Stimulated activated CD8-positive, alpha-beta memory T cell treated with anti-CD3 and anti-CD28 coated beads, Interleukin-15, amount 100 ng/mL, for 48 hours (primary cell): ENCODE measurements around the gene KIAA0825.
"Not testable (repeated sequence)": the region's sequence is repeated elsewhere in the genome, so short reads cannot be mapped to it uniquely, and the experiment has no call there.

ENCODE experiments used
- DNase-seq, 2 donors: peaks; one replicate each; pipeline ENCODE4 v3.0.0-alpha.2; 2020; ENCODE audit warnings: low read depth in 2 of 2

KIAA0825 gene

DNA sequence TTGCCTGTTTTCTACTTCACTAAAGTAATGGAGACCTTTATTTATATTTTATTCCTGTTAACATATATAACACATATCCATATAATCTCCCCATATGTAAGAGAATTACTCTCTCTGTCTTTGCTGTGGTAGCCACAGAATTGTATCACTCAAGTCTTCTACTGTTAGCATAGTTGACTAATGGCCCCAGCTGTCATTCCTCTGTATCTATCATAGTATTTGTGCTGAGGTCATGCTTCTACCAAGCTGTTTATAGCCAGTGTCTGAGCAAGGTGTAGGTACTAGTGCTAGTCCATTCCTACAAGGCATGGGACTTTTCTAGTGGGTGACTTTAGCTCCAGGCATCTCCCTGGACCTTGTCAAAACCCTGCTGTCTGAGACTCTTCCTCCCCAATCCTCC, 244.1 kb downstream of the KIAA0825 start:
- no peak for DNase-seq

DNA sequence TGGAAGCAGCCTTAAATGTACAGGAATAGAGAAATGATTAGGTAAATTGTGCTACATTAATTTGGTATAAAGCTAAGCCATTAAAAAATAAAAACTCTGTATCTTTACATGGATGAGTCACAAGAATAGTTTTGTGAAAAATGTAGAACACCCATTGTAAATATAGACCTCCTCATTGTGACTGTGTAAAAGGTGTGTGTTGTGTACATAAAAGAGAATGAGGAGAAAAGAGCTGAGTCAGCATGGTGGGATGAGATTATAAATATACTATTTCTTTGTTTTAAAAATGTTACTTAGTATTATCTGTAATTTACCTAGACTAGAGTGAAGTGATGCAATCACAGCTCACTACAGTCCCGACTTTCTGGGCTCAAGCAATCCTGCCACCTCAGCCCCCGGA, 250.5 kb downstream of the KIAA0825 start:
- DNase-seq = no peak

DNA sequence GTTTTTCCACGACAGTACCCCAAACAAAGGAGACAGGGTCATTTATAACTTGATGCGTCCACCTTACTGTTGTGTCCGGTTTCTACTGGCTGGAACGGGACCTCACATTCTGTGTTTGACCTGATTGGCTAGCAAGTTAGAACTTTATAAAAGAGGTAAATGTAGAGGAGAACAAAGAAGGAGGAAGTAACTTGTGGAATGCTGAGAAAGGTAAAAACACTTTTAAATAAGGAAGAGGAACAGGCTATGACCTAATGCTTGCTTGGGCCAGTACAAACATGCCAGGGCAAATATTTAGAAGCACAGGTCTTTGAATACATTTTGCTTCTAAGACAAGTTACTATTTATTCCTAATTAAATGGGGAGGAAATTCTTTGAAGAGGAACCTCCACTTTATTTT, 251.6 kb downstream of the KIAA0825 start:
- DNase-seq = no peak

DNA sequence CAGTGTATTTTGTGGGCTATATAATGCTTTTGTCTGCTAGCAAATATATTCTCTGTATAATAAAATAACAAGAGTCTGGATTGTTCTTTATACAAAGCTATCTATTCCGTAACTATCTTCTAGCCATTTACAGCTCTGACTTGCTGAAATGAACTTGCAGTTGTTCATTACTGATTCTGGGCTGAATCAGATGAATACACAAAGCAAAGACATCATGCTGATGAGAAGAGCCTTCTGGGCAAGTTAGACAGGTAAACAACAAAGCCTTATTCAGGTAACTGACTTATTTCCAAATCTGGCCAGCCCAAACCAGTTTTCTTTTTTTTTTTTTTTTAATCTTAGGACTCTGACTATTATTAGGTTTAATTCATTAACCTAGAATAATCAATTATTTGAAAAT, 255.5 kb downstream of the KIAA0825 start:
- no peak for DNase-seq

DNA sequence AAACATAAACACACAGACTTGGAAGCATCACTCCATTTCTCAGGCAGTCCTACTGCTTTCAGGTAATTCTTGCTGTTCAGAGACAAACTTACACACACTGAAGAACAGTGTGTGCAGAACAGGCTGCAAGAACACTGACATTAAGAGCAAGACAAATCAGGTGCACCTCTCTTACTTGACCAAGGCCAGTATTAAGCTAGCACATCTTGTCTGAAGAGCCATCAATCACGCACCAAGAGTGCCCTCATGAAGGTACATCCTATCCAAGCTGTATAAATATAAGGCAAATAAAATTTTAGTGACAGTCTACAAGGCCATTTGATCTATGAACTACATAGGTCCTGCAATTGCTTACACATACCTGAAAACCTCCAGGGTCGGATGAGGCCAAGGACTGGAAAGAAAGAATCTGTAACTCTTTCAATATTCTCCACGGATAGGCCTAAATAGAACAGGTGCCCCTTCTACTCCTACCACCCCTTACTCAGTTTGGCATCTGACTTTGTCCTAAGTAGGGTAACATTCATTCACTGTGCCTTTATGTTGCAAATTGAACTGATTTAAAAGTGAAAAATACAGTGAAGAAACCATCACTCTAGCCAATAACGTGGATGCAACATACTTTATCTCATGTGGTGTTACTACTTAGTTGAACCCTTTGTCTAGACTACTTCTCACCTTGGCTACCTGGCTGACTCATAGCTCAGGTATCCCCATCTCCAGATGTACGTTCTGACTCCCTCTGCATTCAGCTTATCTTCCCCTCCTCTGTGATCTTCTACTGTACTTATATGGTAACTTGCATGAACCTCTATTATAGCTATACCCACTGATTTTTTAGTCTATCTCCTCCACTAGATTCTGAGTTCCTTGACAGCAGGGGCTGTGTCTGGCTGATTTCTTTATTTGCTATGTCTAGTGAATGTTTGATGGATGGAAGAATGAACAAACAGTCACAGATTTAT, 256.3 kb downstream of the KIAA0825 start:
- DNase-seq = no peak

DNA sequence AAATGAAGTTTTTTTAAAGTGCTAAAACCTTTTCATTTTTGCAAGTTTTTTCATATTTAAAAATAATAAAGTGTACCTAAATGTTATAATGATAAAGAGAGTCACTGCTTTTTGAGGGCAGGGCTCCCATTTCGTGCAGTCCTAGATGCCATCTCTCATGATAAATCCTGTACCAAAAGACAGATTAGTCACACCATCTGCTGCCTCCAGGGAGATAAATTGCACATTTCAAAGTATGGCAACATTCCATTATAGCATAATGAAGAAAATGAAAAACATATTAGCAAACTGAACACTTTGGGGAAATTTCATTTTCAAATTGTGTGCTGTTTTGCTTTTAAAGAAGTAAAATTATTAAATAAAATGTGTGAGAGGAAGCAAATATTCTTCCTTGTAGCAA, 257.2 kb downstream of the KIAA0825 start:
- DNase-seq = no peak

DNA sequence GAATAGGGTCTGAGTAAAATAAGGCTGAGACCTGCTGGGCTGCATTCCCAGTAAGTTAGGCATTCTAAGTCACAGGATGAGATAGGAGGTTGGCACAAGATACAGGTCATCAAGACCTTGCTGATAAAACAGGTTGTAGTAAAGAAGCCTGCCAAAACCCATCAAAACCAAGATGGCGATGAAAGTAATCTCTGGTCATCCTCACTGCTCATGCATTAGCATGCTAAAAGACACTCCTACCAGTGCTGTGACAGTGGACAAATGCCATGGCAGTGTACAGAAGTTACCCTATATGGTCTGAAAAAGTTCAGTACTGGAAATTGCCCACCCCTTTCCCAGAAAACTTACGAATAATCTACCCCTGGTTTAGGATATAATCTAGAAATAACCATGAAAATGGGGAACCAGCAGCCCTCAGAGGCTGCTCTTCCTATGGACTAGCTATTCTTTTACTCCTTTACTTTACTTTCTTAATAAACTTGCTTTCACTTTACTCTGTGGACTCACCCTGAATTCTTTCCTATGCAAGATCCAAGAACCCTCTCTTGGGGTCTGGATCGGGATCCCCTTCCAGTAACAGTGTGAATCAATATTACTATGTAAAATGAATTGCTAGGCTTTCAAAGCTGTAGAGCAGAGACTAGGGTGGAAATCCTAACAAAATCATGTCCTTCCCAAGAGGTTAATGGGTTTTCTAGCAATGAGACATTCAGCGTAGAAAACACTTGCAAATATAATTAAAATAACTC, 257.8 kb downstream of the KIAA0825 start:
- no peak for DNase-seq

DNA sequence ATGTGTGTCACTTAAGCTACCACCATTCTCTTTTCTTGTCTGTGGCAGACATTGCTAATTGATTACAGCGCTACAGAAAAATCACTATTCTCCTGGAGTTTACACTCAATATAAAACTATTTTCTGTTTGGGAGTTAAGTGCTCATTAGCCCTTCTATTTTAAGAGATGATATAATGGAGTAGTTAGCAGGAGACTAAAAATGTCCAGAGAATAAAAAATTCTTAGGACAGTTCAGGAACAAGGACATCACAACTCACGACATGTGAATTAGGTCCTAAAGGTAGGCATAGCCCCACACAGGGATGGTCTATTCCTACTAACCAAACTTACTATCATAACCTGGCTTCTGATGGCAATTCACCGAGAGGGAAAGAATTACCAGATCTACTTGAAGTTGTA, 258.5 kb downstream of the KIAA0825 start:
- DNase-seq = no peak

DNA sequence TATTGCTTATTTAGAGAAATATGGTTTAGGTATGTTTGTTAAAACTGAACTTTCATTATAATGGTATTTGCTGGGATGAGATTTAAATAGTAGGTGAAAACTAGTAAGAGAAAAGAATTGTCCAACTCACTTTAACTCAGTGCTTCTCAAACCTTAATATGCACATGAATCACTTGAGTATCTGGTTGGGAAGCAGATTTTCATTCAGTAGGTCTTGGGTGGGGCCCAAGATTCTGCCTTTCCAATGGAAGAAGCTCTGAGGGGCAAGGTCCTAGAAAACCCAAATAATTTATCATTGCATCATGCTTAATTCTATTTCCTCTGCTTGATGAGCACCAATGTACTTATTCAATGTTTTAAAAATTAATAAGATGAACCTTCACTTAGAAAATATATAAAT, 262.6 kb downstream of the KIAA0825 start:
- DNase-seq = no peak

DNA sequence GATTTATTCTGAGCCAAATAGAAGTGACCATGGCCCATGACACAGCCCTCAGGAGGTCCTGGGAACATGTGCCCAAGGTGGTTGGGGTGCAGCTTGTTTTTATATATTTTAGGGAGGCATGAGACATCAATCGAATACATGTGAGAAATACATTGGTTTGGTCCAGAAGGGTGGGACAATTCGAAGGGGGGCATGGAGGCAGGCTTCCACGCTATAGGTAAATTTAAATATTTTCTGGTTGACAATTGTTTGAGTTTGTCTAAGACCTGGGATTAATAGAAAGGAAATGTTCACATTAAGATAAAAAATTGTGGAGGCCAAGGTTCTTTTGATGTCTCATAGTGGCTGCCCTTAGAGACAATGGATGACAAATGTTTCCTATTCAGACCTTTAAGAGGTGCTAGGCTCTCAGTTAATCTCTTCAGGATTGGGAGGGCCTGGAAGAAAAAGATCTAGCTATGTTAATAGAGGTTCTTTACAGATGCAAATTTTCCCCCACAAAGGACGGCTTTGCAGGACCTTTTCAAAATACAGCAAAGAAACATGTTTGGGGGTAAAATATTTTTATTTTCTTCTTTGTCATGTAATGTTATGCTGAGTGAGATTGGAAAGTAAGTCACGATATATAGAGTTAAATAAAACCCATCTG, 263.4 kb downstream of the KIAA0825 start:
- DNase-seq = not testable (repeated sequence)

DNA sequence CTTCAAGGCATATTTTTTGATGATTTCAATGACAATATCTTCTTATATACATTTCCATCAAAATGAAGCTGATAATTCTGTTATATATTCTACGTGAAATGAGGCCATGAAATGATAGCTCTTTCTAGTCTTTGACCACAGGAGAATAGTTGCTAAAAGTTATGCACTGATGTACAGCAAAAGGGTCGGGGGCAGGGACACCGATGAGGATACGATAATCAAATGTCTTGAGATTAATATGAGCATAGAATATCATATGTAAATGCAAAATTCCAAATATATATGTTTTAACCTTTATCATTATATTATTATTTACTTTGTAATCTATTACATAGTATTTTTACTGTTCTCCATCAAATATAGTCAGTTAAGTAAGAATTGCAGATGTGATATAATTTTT, 264.8 kb downstream of the KIAA0825 start:
- no peak for DNase-seq

DNA sequence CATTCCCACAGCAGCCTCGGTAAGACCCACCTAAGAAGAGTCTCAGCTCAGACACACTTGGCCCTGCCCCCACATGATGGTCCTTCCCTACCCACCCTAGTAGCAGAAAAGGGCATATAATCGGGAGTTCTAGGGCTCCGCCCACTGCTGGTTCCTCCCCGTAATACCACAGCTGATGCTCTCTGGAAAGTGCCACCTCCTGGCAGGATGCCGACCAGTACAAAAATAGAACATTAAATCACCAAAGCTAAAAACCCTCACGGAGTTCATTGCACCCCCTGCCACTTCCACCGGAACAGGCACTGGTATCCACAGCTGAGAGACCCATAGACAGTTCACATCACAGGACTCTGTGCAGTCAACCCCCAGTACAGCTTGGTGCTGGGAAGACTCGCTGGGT, 271.3 kb downstream of the KIAA0825 start:
- no peak for DNase-seq

DNA sequence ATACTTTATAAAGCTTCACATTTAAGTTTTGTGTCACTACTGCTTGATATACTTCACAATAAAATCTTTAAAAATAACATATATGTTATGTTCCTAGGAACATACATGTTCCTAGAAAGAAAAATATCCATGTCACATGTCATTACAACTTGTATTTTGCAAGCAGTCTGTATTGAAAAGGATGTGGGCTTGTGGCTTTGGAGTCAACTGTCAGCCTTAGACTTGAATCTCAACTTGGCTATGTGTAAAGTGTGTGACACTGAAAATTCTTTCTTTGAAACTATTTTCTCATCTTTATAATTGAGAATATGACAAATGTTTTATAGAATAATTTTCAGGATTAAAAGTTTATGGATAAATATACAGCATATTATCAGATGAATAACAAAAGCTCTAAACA, 273.1 kb downstream of the KIAA0825 start:
- DNase-seq = no peak

DNA sequence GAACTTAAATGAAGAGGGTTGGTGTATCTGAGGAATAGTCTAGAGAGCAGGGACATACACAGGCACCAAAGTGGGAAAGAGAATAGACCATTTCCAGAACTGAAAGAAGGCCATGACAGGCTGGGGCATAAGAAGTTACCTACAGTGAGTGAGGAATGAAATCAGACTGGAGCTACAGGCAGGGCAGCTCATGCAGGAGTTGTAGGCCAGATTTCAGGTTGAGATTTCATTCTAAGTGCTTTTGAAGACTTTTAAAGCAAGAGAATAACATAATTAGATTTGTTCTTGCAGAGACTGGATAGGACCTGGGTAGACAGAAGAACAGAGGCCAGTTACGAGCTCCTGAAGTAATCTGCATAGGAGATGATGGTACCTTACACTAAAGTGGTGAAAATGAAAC, 280.8 kb downstream of the KIAA0825 start:
- no peak for DNase-seq

DNA sequence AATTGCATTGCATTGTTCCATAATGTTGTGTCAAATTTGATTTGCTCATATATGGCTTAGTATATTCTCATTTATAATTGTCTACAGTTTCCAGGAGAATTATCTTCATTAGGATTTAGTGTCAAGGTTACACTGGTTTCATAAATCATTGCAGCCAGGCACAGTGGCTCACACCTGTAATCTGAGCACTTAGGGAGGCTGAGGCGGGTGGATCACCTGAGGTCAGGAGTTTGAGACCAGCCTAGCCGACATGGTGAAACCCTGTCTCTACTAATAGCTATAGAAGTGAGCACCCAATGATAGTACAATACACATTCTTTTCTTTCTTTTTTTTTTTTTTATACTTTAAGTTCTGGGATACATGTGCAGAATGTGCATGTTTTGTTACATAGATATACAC, 282.5 kb downstream of the KIAA0825 start:
- DNase-seq = no peak

DNA sequence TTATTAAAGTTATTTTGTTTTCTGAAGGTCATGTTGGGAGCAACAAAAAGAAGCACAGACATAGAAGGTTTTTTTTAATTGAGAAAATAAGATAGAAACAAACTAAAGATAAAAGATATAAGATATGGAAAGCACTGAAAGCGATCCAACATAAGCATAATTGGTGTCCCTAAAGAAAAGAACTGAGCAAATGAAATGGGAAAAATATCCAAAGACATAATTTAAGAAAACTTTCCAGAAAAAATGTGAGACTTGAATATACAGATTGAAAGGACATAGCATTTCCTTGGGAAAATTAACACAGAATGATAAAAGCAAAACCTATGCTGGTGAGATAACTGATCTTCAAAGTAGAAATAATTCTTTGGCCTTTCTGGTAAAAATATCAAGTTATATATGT, 289.3 kb downstream of the KIAA0825 start:
- no peak for DNase-seq

DNA sequence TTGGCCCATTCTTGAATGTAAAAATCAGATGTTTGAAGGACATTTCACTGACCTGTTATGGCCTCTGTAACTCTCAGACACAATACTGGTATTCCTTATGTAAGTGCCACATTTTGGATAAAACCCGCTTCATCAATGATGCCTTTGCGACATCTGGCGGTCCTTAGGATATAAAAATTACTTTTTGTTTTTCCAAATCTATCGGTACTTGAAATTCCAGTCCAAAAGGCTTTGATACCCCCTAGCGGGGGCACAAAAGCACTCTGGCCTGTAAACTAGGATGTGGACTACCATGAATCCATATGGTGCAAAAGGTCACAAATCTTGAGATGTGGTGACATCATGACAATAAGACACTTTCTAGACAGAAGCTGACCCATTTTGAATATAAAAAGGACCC, 291.8 kb downstream of the KIAA0825 start:
- no peak for DNase-seq

DNA sequence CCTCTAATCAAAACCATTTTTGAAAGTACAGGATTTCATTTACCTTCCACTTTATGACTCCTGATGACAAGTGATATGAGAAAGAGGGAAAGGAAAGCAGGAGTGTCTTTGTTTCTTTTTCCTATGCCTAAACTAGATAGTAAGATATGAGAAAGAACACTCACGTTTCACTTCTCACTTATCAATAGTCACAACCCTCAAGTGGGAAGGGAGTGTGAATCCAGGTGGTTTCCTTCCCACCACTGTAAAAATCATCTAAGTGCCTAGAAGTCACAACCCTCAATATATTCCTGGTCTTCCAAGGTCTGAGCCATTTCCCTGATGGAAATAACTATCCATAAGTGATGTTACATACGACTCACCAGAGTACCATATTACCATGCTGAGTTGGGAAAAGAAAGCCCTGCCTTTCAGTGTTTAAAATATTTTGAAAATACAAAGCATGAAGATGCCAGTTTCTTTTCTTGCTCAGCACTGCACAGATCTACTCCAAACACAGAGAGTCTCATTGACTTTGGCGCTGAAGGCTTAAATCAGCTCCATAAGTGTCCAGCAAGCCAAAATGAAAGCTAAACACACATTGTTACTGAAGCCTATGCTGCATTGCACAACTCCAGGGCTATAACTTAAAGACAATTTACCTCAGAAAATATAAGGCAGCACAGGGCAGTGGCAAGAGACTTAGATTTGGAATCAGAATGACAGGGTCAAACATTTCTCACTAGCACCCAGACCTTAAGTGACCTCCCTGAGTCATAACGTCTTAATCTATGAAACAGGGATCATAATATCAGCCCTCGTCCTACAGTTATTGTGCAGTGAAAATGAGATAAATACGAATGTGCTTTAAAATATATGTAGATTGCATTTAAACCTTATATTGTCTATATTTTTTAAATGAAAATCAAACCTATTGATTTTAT, 301.2 kb downstream of the KIAA0825 start:
- no peak for DNase-seq

DNA sequence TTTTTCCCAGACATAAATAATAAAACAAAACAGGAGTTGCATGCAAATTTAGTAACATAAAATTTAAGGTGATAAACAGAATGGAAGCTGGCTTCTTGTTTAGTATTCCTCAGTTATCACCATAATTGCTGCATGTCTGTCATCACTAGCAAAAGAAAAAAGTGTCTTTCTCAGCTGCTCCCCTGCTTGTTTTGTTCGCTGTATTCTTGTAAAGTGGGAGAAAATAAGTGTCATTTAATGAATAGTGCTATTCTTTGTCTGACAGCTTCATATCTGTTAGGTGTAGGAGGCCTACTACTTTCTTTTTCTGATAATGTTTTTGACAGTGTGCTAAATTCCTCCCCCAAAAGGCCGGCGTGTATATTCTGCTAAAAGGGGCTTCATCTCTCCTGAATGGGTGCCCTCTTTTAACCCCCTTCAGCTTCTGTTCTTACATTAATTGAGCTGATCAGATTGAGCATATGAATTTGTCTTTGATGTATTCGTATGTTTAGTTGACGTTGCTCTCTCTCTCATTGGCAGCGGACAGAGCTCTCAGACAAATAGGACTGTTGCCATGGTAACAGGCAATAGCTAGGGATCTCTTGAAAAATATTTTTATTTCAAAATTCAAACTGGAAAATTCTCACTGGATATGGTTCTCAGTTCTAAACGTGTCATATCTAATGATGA, 303.8 kb downstream of the KIAA0825 start:
- no peak for DNase-seq

DNA sequence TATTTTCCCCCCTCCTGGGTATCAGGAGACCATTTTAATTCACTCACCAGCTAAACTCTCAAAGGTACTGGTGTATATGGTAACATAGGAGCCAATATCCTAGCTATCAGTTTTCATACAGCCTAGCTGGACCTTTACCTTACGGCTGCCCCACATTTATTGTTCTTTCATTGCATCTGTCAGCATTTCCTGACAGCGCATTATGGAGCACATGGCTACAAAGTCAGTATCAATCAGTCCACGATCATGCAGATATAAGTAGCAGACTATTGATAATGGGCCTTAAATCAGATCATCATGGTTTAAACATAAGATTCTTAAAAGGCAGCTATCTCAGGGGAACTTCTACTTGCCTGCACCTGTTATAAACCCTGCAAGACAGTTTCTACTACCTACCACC, 304.7 kb downstream of the KIAA0825 start:
- DNase-seq = no peak

DNA sequence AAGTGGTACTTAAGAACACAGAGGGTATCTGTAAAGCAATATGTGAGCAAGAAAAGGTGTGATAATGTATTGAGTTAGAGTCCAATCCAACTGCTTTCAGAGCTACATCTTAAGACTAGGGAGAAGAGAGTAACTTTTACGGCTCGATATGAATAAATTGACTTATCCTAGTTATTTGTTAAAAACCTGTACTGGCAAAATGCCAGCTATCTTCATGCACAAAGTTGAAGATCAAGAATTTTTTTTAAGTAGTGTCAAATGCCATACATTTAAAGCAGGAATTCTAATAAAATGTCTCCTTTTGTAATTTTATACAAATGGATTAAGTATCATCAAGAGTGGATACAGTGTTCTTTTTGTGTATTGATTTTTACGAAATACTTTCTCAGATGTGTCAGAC, 305.2 kb downstream of the KIAA0825 start:
- DNase-seq = no peak
